ENCODE measurements around the gene IFT20. TPM values are rescaled to one million over a fixed set of nuclear protein-coding genes. Genes with fewer than 3 reads are reported as not detected.
A peak's percentile ranks its signal among the peaks of the same experiment; 100 is the strongest.

The IFT20 gene
- total and polyA plus RNA-seq, 9 of the 15 experiments (the other 6 are each of a cell fraction or from before 2014, with no cell fraction given): 11.2 to 38.6 (median 20.1) TPM

DNA sequence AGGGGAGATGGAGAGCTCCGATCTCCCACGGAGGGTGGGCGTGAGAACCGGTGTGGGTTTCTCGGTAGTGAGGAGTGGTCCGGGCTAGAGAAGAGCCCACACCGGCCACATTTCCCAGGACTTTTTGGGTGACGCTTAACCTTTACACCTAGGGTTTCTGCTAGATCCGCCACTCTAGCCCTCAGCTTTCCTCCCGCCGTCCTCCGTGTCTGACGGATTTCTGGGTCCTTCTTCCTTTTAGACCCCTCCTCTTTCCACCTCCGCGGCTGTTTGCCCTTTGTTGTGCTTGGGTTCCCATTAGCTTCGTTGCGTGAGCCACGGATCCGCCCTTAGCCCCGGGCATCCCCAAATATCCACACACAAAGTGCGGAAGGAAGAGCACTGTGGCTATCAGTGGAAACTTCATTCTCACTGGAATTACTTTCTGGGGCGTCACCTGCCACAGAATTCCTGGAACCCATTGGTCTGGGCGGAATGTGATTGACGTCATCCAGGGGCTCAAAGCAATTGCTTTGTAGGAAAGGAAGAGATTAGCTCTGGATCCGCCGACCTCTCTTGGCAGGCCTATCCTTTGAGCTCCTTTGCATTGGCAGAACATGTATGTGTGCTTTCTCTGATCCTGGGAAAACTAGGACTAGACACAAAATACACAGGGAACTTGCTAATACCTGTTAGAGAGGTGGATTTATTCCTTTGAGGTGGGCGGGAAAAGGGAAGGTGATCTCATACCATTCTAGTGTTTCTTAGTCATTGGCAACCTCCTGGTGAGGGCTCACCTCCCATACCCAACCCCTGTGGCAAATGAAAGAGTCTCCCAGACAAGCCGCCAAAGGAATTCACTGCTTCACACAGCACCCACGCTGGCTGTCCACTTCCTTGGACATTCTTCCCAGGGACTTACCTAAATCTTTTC, 943 bp upstream of the IFT20 start (continued):
- TF ChIP-seq, protein P1, sequence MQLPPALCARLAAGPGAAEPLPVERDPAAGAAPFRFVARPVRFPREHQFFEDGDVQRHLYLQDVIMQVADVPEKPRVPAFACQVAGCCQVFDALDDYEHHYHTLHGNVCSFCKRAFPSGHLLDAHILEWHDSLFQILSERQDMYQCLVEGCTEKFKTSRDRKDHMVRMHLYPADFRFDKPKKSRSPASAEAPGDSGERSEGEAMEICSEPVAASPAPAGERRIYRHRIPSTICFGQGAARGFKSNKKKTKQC (CRISPR knock-in tag; IDR thresholded peaks at IDR 0.05): no peak
- TF ChIP-seq CTBP1 (IDR thresholded peaks at IDR 0.05; ENCODE audit: borderline replicate concordance) (peak; percentile 53; the same call in 1 of the 2 replicates), GTF2E2 (tag; IDR thresholded peaks at IDR 0.05) (no peak), ERF (CRISPR knock-in tag; IDR thresholded peaks at IDR 0.05) (no peak), FOS (IDR thresholded peaks at IDR 0.05; ENCODE audit: extremely low read depth, insufficient read length) (no peak), ZNF830 (CRISPR knock-in tag; IDR thresholded peaks at IDR 0.05) (no peak), NCOR1 (IDR thresholded peaks at IDR 0.05) (no peak), SRSF1 (IDR thresholded peaks at IDR 0.05; ENCODE audit: low read depth, low read length) (no peak)
- TF ChIP-seq, protein P2, sequence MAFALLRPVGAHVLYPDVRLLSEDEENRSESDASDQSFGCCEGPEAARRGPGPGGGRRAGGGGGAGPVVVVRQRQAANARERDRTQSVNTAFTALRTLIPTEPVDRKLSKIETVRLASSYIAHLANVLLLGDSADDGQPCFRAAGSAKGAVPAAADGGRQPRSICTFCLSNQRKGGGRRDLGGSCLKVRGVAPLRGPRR (CRISPR knock-in tag; IDR thresholded peaks at IDR 0.05): no peak
- TF ChIP-seq, protein P3, sequence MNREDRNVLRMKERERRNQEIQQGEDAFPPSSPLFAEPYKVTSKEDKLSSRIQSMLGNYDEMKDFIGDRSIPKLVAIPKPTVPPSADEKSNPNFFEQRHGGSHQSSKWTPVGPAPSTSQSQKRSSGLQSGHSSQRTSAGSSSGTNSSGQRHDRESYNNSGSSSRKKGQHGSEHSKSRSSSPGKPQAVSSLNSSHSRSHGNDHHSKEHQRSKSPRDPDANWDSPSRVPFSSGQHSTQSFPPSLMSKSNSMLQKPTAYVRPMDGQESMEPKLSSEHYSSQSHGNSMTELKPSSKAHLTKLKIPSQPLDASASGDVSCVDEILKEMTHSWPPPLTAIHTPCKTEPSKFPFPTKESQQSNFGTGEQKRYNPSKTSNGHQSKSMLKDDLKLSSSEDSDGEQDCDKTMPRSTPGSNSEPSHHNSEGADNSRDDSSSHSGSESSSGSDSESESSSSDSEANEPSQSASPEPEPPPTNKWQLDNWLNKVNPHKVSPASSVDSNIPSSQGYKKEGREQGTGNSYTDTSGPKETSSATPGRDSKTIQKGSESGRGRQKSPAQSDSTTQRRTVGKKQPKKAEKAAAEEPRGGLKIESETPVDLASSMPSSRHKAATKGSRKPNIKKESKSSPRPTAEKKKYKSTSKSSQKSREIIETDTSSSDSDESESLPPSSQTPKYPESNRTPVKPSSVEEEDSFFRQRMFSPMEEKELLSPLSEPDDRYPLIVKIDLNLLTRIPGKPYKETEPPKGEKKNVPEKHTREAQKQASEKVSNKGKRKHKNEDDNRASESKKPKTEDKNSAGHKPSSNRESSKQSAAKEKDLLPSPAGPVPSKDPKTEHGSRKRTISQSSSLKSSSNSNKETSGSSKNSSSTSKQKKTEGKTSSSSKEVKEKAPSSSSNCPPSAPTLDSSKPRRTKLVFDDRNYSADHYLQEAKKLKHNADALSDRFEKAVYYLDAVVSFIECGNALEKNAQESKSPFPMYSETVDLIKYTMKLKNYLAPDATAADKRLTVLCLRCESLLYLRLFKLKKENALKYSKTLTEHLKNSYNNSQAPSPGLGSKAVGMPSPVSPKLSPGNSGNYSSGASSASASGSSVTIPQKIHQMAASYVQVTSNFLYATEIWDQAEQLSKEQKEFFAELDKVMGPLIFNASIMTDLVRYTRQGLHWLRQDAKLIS (CRISPR knock-in tag; IDR thresholded peaks at IDR 0.05): no peak
- TF ChIP-seq, protein P4, sequence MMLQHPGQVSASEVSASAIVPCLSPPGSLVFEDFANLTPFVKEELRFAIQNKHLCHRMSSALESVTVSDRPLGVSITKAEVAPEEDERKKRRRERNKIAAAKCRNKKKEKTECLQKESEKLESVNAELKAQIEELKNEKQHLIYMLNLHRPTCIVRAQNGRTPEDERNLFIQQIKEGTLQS (IDR thresholded peaks at IDR 0.05): peak; percentile 90
- TF ChIP-seq, protein P4 (CRISPR knock-in tag; conservative IDR thresholded peaks at IDR 0.05): no peak
- TF ChIP-seq, protein P5, sequence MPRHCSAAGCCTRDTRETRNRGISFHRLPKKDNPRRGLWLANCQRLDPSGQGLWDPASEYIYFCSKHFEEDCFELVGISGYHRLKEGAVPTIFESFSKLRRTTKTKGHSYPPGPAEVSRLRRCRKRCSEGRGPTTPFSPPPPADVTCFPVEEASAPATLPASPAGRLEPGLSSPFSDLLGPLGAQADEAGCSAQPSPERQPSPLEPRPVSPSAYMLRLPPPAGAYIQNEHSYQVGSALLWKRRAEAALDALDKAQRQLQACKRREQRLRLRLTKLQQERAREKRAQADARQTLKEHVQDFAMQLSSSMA (CRISPR knock-in tag; IDR thresholded peaks at IDR 0.05): no peak
- TF ChIP-seq, protein P6, sequence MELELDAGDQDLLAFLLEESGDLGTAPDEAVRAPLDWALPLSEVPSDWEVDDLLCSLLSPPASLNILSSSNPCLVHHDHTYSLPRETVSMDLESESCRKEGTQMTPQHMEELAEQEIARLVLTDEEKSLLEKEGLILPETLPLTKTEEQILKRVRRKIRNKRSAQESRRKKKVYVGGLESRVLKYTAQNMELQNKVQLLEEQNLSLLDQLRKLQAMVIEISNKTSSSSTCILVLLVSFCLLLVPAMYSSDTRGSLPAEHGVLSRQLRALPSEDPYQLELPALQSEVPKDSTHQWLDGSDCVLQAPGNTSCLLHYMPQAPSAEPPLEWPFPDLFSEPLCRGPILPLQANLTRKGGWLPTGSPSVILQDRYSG (tag; conservative IDR thresholded peaks at IDR 0.05; ENCODE audit: low read depth): no peak
- TF ChIP-seq, protein P7, sequence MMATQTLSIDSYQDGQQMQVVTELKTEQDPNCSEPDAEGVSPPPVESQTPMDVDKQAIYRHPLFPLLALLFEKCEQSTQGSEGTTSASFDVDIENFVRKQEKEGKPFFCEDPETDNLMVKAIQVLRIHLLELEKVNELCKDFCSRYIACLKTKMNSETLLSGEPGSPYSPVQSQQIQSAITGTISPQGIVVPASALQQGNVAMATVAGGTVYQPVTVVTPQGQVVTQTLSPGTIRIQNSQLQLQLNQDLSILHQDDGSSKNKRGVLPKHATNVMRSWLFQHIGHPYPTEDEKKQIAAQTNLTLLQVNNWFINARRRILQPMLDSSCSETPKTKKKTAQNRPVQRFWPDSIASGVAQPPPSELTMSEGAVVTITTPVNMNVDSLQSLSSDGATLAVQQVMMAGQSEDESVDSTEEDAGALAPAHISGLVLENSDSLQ (IDR thresholded peaks at IDR 0.05): peak; percentile 86
- TF ChIP-seq, protein P8, sequence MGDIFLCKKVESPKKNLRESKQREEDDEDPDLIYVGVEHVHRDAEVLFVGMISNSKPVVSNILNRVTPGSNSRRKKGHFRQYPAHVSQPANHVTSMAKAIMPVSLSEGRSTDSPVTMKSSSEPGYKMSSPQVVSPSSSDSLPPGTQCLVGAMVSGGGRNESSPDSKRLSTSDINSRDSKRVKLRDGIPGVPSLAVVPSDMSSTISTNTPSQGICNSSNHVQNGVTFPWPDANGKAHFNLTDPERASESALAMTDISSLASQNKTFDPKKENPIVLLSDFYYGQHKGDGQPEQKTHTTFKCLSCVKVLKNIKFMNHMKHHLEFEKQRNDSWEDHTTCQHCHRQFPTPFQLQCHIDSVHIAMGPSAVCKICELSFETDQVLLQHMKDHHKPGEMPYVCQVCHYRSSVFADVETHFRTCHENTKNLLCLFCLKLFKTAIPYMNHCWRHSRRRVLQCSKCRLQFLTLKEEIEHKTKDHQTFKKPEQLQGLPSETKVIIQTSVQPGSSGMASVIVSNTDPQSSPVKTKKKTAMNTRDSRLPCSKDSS (IDR thresholded peaks at IDR 0.05; ENCODE audit: low read depth, partially characterized antibody): no peak

All from K562 (cell line).